A549 treated with AZD9567 at 1 μM for 4 hours (cell line): ENCODE results near the gene MON1A. TPM values are rescaled to one million over a fixed set of nuclear protein-coding genes. Genes with fewer than 3 reads are reported as not detected.

Source experiments
- total RNA-seq: library from RNA; stranded (reverse); fragments of 200-300 nt; extraction: Qiagen RNA extraction; gene quantifications from 5 replicates; pipeline ENCODE4 v1.2.3, GENCODE V29; 2022; ENCODE audit not compliant: insufficient read depth

The MON1A gene, protein sequence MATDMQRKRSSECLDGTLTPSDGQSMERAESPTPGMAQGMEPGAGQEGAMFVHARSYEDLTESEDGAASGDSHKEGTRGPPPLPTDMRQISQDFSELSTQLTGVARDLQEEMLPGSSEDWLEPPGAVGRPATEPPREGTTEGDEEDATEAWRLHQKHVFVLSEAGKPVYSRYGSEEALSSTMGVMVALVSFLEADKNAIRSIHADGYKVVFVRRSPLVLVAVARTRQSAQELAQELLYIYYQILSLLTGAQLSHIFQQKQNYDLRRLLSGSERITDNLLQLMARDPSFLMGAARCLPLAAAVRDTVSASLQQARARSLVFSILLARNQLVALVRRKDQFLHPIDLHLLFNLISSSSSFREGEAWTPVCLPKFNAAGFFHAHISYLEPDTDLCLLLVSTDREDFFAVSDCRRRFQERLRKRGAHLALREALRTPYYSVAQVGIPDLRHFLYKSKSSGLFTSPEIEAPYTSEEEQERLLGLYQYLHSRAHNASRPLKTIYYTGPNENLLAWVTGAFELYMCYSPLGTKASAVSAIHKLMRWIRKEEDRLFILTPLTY
- total RNA-seq = 4.1 to 8.2 TPM (median 7.6 TPM) in 5 replicates

GRCh38 chr3:49929291-49930167 is at the start of gene MON1A:
Gene MON1A (minus strand): TSS chr3:49929811. CDS start chr3:49913346, 16,465 bp downstream.

DNA sequence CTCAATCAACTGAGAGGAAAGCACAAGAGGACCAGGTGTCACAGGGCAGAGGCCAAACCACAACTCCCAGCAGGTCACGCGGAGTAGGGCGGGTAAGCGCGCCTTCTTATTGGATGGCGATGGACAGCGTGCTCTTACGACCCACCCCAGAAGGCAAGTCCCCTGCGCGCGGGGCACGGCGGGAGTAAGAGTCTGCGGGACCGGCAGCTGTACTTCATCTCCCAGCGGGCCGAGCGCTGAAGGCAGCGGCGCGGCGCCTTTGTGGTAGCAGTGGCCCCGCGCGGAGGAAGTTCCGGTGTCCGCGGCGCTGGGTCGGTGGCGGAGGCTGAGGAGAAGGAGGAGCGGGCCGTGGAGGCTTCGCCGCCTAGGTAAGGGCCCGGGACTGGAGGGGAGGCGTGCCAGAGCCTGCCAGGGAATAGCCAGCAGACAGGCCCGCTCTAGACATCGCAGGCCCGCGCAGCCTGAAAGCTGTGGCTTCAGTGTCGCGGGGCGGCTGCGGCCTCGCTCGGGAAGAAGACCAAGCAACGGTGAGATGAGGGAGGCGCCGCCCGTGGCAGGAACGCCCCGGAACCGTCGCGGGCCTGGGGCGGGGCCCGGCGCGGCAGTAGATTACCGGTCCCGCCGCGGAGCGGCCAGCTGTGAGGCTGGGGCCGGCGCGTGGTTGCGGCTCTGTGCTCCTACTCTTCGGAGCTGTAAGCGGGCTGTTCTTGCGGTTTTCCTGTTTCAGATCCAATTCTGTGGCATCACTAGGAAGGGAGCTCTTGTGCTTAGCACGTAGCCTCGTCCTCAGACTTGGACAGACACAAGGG is 10.5 kb upstream of the MON1A start, which contains the start of gene RBM6:
RBM6 (plus strand) TSS at position 293 of the 809 bp plus-strand sequence. CDS start 22,492 bp downstream, outside the sequence.

DNA sequence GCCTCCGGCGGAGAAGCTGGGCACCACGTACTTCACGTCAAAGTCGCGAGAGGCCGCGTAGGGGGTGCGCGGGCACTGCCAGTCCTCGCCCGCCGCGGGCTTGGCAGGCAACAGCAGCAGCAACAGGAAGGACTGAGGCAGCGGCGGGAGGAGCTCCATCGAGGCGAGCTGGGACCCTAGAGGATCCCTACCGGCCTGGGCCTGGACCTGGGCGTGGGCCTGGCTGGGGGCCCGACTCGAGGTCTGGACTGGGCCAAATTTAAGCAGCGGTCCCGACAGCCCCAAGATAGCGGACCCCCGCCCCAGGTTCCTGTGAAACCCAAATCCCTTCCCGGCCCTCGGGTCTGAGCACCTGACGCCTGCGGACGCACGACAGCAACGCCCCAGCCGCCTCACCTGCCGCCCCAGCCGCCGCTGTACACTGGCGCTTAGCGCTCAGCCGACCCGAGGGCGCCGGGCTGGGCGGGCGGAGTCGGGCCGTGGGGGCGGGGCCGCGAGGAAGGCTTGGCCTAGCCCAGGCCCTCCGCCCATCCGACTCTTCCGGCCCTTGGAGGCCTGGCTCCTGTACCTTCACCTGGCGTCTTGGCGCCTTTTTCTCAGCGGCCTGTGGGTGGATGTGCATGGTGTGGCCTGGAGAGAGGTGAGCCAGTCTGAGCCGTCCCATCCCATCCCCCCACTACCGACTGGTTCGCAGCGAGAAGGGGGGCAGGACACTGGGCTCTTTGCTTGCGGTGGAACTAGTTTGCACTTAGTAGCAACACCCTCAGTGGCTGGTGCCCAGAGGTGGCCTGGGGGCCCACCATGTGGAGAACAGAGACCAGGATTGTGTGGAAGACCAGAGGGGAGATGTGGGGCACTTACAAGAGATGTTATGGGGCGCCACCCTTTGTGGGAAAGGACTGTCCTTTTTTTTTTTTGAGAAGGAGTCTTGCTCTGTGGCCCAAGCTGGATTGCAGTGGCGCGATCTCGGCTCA is 25.9 kb downstream of the MON1A start, which contains the start of gene MST1R:
MST1R (minus strand) TSS at position 423 of the 974 bp plus-strand sequence; CDS start at position 159, 264 bp downstream.

DNA sequence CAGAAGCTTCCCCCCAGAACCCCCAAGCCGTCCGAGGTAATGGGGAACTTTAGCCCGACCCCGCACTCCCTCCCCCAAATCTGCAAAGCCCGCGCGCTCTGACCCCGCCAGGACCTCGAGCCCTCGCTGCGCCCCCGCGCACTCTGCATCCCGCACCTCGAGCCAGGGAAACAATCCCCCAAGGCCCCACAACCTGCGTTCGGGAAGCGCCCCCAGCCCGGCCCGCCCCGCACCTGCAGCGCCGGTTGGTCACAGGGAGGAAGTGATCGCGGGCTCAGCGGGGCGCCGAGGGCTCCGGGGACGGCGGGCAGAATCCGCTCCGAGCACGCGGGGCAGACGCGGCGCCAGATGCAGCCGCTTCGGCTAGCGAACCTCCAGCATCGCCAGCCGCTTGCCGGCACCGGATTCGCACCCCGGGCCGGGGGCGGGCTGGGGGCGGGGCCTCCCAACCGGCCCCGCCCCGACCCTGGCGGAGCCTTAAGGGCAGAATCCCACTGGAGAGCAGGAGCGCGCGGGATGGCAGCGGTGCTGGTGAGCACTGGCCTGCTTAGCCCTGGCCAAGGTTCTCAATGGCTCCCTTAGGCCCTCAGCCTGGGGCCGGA is 60.0 kb downstream of the MON1A start, which contains the start of gene CAMKV:
CAMKV (minus strand) TSS at position 382 of the 602 bp plus-strand sequence. CDS start 7,518 bp downstream, outside the sequence.

Other genes with a start within 250 kb of the MON1A start
- 1.8 to 3.7 TPM (median 2.2 TPM) in 5 replicates for gene MST1, start 240.3 kb downstream of the MON1A start, total RNA-seq
- 11.2 to 16.2 TPM (median 14.8 TPM) in 5 replicates for gene RNF123, start 240.3 kb downstream of the MON1A start, total RNA-seq
- 0.51 to 1.0 TPM (median 0.76 TPM) in 4 of 5 replicates, not detected in the other for gene AMIGO3, start 210.1 kb downstream of the MON1A start, total RNA-seq
- gene GMPPB, start 205.9 kb downstream of the MON1A start, total RNA-seq = 17.9 to 21.3 TPM (median 20.7 TPM) in 5 replicates
- 20.7 to 24.2 TPM (median 22.1 TPM) in 5 replicates for gene IP6K1, start 143.3 kb downstream of the MON1A start, total RNA-seq
- gene CDHR4, start 129.9 kb downstream of the MON1A start, total RNA-seq = 0.29 to 0.34 TPM (median 0.32 TPM) in 4 of 5 replicates, not detected in the other
- gene INKA1, start 126.5 kb downstream of the MON1A start, total RNA-seq = 2.2 to 3.2 TPM (median 2.7 TPM) in 5 replicates
- 0.58 to 0.70 TPM (median 0.64 TPM) in 4 of 5 replicates, not detected in the other for gene UBA7, start 115.9 kb downstream of the MON1A start, total RNA-seq
- 14.3 to 25.2 TPM (median 15.3 TPM) in 5 replicates for gene TRAIP, start 73.2 kb downstream of the MON1A start, total RNA-seq
- gene CAMKV, start 59.9 kb downstream of the MON1A start, total RNA-seq = 0.17 to 0.36 TPM (median 0.23 TPM) in 4 of 5 replicates, not detected in the other
- 6.6 to 9.5 TPM (median 6.8 TPM) in 5 replicates for gene MST1R, start 25.9 kb downstream of the MON1A start, total RNA-seq
- 26.3 to 28.9 TPM (median 28.0 TPM) in 5 replicates for gene RBM6, start 10.3 kb upstream of the MON1A start, total RNA-seq
- gene RBM5, start 159.1 kb upstream of the MON1A start, total RNA-seq = 24.9 to 39.4 TPM (median 39.0 TPM) in 5 replicates
- 9.3 to 14.6 TPM (median 13.9 TPM) in 5 replicates for gene SEMA3F, start 225.5 kb upstream of the MON1A start, total RNA-seq